ENCODE results near the gene HLA-A.

GRCh38 chr6:29965873-29966601 lies 23.7 kb downstream of the HLA-A start:
- TF ChIP-seq ZNF274 (IDR thresholded peaks at IDR 0.05; ENCODE audit: low read depth, low read length): no peak
- no peak for TF ChIP-seq YY1 (IDR thresholded peaks at IDR 0.05; ENCODE audit: insufficient read depth, insufficient read length)
- no peak for TF ChIP-seq SUZ12 (IDR thresholded peaks at IDR 0.05; ENCODE audit: extremely low read depth, insufficient read depth, insufficient read length)

Measured in NT2/D1 (cell line).